Upper lobe of right lung (tissue), 1 donor: ENCODE results near the gene CMC2. TPM values are rescaled to one million over a fixed set of nuclear protein-coding genes. Genes with fewer than 3 reads are reported as not detected.

ENCODE experiments used
- ATAC-seq: fragments of 200-7000 bp; cut with Tn5 transposase; one replicate; pipeline ENCODE4 v1.9.1; 2020; ENCODE audit warnings: mild to moderate bottlenecking, moderate library complexity
- DNase-seq: peaks from one replicate; pipeline ENCODE4 v3.0.0-alpha.2; 2020
- H3K27ac ChIP-seq: fragments of 200-600 bp; one replicate; pipeline ENCODE4 v1.8.0; 2022
- H3K27me3 ChIP-seq: fragments of 200-600 bp; one replicate; pipeline ENCODE4 v1.8.0; 2022; ENCODE audit warnings: mild to moderate bottlenecking
- H3K36me3 ChIP-seq: fragments of 200-600 bp; one replicate; pipeline ENCODE4 v1.8.0; 2022
- H3K4me1 ChIP-seq: fragments of 200-600 bp; one replicate; pipeline ENCODE4 v1.8.0; 2022
- H3K4me3 ChIP-seq: fragments of 200-600 bp; one replicate; pipeline ENCODE4 v1.8.0; 2022; ENCODE audit warnings: mild to moderate bottlenecking
- H3K9me3 ChIP-seq: fragments of 200-600 bp; one replicate; pipeline ENCODE4 v1.8.0; 2022
- CTCF ChIP-seq: fragments of 200-600 bp; IDR thresholded peaks from one replicate; pipeline ENCODE4 v1.8.0; 2022; ENCODE audit warnings: antibody characterized with exemption
- intact Hi-C: fragments of 100-400 bp; cut with DNase I; formaldehyde crosslinking; loops from one replicate; pipeline ENCODE4 v1.11.0; 2022
- total RNA-seq: library from RNA; stranded (reverse); fragmentation: NEBNext Ultra II Directional; extraction: Animal tissue kit (Norgen Biotek cat#: 25700); gene quantifications from one replicate; pipeline ENCODE4 v1.2.1, GENCODE V29; 2021
- donor health status: DM: no; HTN: yes; CAD: no; lungs with severe emphysema.

Gene CMC2
- total RNA-seq, 1 donor from 2014 or later = 43.3 TPM

- Histone ChIP-seq H3K27ac (no peak overlapping the region), H3K4me1 (no peaks in the 10 kb centered on the region), H3K4me3 (no peak overlapping the region), H3K27me3 (no peaks in the 10 kb centered on the region), H3K9me3 (no peaks in the 10 kb centered on the region), H3K36me3 (no peaks in the 10 kb centered on the region)
- ATAC-seq = peak; percentile 52
- TF ChIP-seq CTCF = peak; percentile 41
- no peak for DNase-seq
- intact Hi-C loops = no loop called here
Measured at GRCh38 chr16:80924372-80924978, 82.2 kb downstream of the CMC2 start.

GRCh38 chr16:80923356-80923755 is 83.3 kb downstream of the CMC2 start:
- DNase-seq = no peak
- H3K4me3 ChIP-seq = no peak overlapping the region
- H3K36me3 ChIP-seq = no peaks in the 10 kb centered on the region
- H3K4me1 ChIP-seq = no peaks in the 10 kb centered on the region
- H3K27me3 ChIP-seq = no peaks in the 10 kb centered on the region
- no peak overlapping the region for H3K27ac ChIP-seq
- intact Hi-C loops = no loop called here
- no peak for TF ChIP-seq CTCF
- H3K9me3 ChIP-seq = no peaks in the 10 kb centered on the region
- ATAC-seq = no peak

Other genes with a start within 250 kb of the CMC2 start
- gene CDYL2, start 202.3 kb downstream of the CMC2 start, total RNA-seq = 21.0 TPM
- gene CENPN, start 329 bp upstream of the CMC2 start, total RNA-seq = 8.4 TPM
- gene ATMIN, start 29.0 kb upstream of the CMC2 start, total RNA-seq = 33.5 TPM
- gene C16orf46, start 70.4 kb upstream of the CMC2 start, total RNA-seq = 1.5 TPM
- 17.0 TPM for gene GCSH, start 89.5 kb upstream of the CMC2 start, total RNA-seq
- gene BCO1, start 231.8 kb upstream of the CMC2 start, total RNA-seq = 0.75 TPM